Small intestine (tissue), 7 donors: ENCODE results near the gene QRICH1. TPM values are rescaled to one million over a fixed set of nuclear protein-coding genes. Genes with fewer than 3 reads are reported as not detected.

Experiments
- DNase-seq, 2 donors: peaks; one replicate each; pipeline versions ENCODE4 v3.0.0 to v3.0.0-alpha.2; 2013
- FAIRE-seq: peaks from 2 replicates; lab custom pipeline; 2012; peaks lifted over from hg19 to GRCh38; lab: Jason Lieb, UNC
- H3K27ac ChIP-seq, 3 donors: one replicate each; pipeline ENCODE4 v1.5.1; 2013; ENCODE audit warnings: low read length in 2 of 3, mild to moderate bottlenecking in 2 of 3, control low read depth in 1 of 3, inconsistent platforms in 1 of 3, low read depth in 1 of 3, moderate library complexity in 1 of 3
- H3K27me3 ChIP-seq, 3 donors: one replicate each; pipeline ENCODE4 v1.6.1; 2013; ENCODE audit warnings: low read length in 3 of 3, inconsistent platforms in 1 of 3; ENCODE audit not compliant: control insufficient read depth in 3 of 3, insufficient read depth in 3 of 3
- H3K36me3 ChIP-seq, 3 donors: one replicate each; pipeline ENCODE4 v1.6.1; 2013; ENCODE audit warnings: low read length in 3 of 3, inconsistent platforms in 1 of 3, low read depth in 1 of 3, mild to moderate bottlenecking in 1 of 3, moderate library complexity in 1 of 3; ENCODE audit not compliant: control insufficient read depth in 3 of 3, insufficient read depth in 2 of 3
- H3K4me1 ChIP-seq, 3 donors: one replicate each; pipeline ENCODE4 v1.6.1; 2013; ENCODE audit warnings: low read length in 2 of 3, inconsistent platforms in 1 of 3, low read depth in 1 of 3, mild to moderate bottlenecking in 1 of 3, moderate library complexity in 1 of 3; ENCODE audit not compliant: control insufficient read depth in 3 of 3, insufficient read depth in 2 of 3
- H3K4me3 ChIP-seq, 3 donors: one replicate each; pipeline ENCODE4 v1.5.1; 2013; ENCODE audit warnings: low read length in 3 of 3, control low read depth in 1 of 3, inconsistent platforms in 1 of 3, low read depth in 1 of 3, mild to moderate bottlenecking in 1 of 3, moderate library complexity in 1 of 3
- H3K9me3 ChIP-seq, 2 donors: one replicate each; pipeline ENCODE4 v1.6.1; 2013; ENCODE audit warnings: low read depth in 1 of 2, low read length in 1 of 2; ENCODE audit not compliant: control insufficient read depth in 2 of 2, insufficient read depth in 1 of 2
- WGBS, 3 donors: extraction: QIAGEN DNeasy Blood & Tissue Kit; methylation state at CpG; one replicate each; pipeline ENCODE4 v1.1.7; 2013; 5-methylcytosine and 5-hydroxymethylcytosine counted together
- polyA plus RNA-seq, 4 donors: library from polyadenylated mRNA; stranded (reverse) in 3 of 4; unstranded in 1 of 4; fragments of 200-250 nt in 3 of 4; fragments of 120-200 nt in 1 of 4; gene quantifications; one replicate each; pipeline versions ENCODE4 v1.2.1 to v1.2.3, GENCODE V29; 2013
- donor health status: healthy with polysubstance abuse.
- donor health status: control.
- donor health status: control.
- donor health status: Bipolar disorder and iron deficiency.
- donor health status: healthy.

Gene QRICH1
- polyA plus RNA-seq, 4 donors = 27.9 to 57.8 (median 38.8) TPM

GRCh38 chr3:48982016-48982415 lies 111.9 kb downstream of the QRICH1 start:
- no peaks in the 10 kb centered on the region for H3K27me3 ChIP-seq
- H3K36me3 ChIP-seq = peaks cover 22 to 80% (median 23%) of the 10 kb centered on the region in 3 donors
- no peak overlapping the region for H3K27ac ChIP-seq
- no peaks in the 10 kb centered on the region for H3K4me1 ChIP-seq
- DNase-seq = no peak
- FAIRE-seq = no peak
- H3K9me3 ChIP-seq = no peaks in the 10 kb centered on the region
- H3K4me3 ChIP-seq = no peak overlapping the region

GRCh38 chr3:48980295-48980694 lies 113.6 kb downstream of the QRICH1 start:
- H3K4me1 ChIP-seq = no peaks in the 10 kb centered on the region
- no peaks in the 10 kb centered on the region for H3K27me3 ChIP-seq
- FAIRE-seq (no peak), DNase-seq (no peak)
- 91 to 96% (median 95%) methylated on average over 4 of the region's 4 CpGs for WGBS, 3 donors
- no peaks in the 10 kb centered on the region for H3K9me3 ChIP-seq
- H3K27ac ChIP-seq = no peak overlapping the region
- peaks cover 28 to 80% (median 32%) of the 10 kb centered on the region in 3 donors for H3K36me3 ChIP-seq
- no peak overlapping the region for H3K4me3 ChIP-seq

Other genes starting within 250 kb of the QRICH1 start
- gene PRKAR2A, start 246.2 kb downstream of the QRICH1 start, polyA plus RNA-seq = 10 to 100 TPM in 3 of 4 donors, 1 to 10 TPM in 1; 8.9 to 24.1 (median 15.5) TPM
- gene SLC25A20, start 195.2 kb downstream of the QRICH1 start, polyA plus RNA-seq = 100 to 1,000 TPM in 1 of 4 donors, 10 to 100 TPM in 3; 38.3 to 150 (median 76.4) TPM
- 10 to 100 TPM; 42.7 to 70.1 (median 47.2) TPM for gene ARIH2, start 175.2 kb downstream of the QRICH1 start, polyA plus RNA-seq
- gene P4HTM, start 103.8 kb downstream of the QRICH1 start, polyA plus RNA-seq = 10 to 100 TPM; 30.6 to 47.6 (median 39.6) TPM
- 100 to 1,000 TPM in 3 of 4 donors, 10 to 100 TPM in 1; 98.5 to 174 (median 146) TPM for gene WDR6, start 86.7 kb downstream of the QRICH1 start, polyA plus RNA-seq
- gene DALRD3, start 75.5 kb downstream of the QRICH1 start, polyA plus RNA-seq = 10 to 100 TPM; 22.0 to 31.4 (median 23.2) TPM
- gene NDUFAF3, start 72.0 kb downstream of the QRICH1 start, polyA plus RNA-seq = 10 to 100 TPM; 56.8 to 82.4 (median 72.1) TPM
- gene IMPDH2, start 64.7 kb downstream of the QRICH1 start, polyA plus RNA-seq = 100 to 1,000 TPM in 2 of 4 donors, 10 to 100 TPM in 2; 47.2 to 260 (median 141) TPM
- 100 to 1,000 TPM; 292 to 425 (median 377) TPM for gene QARS1, start 10.7 kb upstream of the QRICH1 start, polyA plus RNA-seq
- 10 to 100 TPM; 20.1 to 39.6 (median 24.2) TPM for gene USP19, start 26.8 kb upstream of the QRICH1 start, polyA plus RNA-seq
- gene LAMB2, start 39.0 kb upstream of the QRICH1 start, polyA plus RNA-seq = 100 to 1,000 TPM; 124 to 598 (median 246) TPM
- gene CCDC71, start 72.3 kb upstream of the QRICH1 start, polyA plus RNA-seq = 10 to 100 TPM; 13.0 to 24.2 (median 17.9) TPM
- 10 to 100 TPM in 2 of 4 donors, 1 to 10 TPM in 2; 6.3 to 58.0 (median 13.8) TPM for gene KLHDC8B, start 77.5 kb upstream of the QRICH1 start, polyA plus RNA-seq
- 10 to 100 TPM in 1 of 4 donors, 1 to 10 TPM in 3; 4.5 to 11.1 (median 6.0) TPM for gene C3orf62, start 183.2 kb upstream of the QRICH1 start, polyA plus RNA-seq
- 10 to 100 TPM; 21.3 to 44.8 (median 24.8) TPM for gene USP4, start 246.0 kb upstream of the QRICH1 start, polyA plus RNA-seq